ENCODE results near the gene ARHGAP20. TPM values are rescaled to one million over a fixed set of nuclear protein-coding genes. Genes with fewer than 3 reads are reported as not detected.

The ARHGAP20 gene
- total and polyA plus RNA-seq, 2 experiments from 2014 or later: 0.31 TPM; not detected in 1

- TF ChIP-seq ZNF462 (CRISPR knock-in tag; IDR thresholded peaks at IDR 0.05): no peak
- TF ChIP-seq ZNF114 (CRISPR knock-in tag; IDR thresholded peaks at IDR 0.05): no peak
These were observed 7.9 kb downstream of the ARHGAP20 start (continued) for GRCh38 chr11:110704210-110704864.

GRCh38 chr11:110691926-110692325, 20.3 kb downstream of the ARHGAP20 start:
- Mint-ChIP-seq H3K36me3 (ENCODE audit: low read depth) (no peaks in the 10 kb centered on the region), H3K4me3 (no peak overlapping the region), H3K27me3 (ENCODE audit: insufficient read depth, low read depth, poor library complexity) (peaks cover 2% of the 10 kb centered on the region), H3K27ac (no peak overlapping the region), H3K9me3 (no peaks in the 10 kb centered on the region), H3K4me1 (no peaks in the 10 kb centered on the region)
- ATAC-seq (no peak), DNase-seq (ENCODE audit: low spot score) (no peak)
- H3K9me2 ChIP-seq (ENCODE audit: insufficient read depth): no peaks in the 10 kb centered on the region
- H3K4me2 ChIP-seq: no peak overlapping the region
- TF ChIP-seq POLR2AphosphoS5 (IDR thresholded peaks at IDR 0.05; ENCODE audit: low read depth) (no peak), CTCF (conservative IDR thresholded peaks at IDR 0.05; ENCODE audit: low read depth in 2 of 2) (no peak), ETS1 (IDR thresholded peaks at IDR 0.05) (no peak), ZNF114 (CRISPR knock-in tag; IDR thresholded peaks at IDR 0.05) (no peak), JUNB (IDR thresholded peaks at IDR 0.05; ENCODE audit: unreplicated experiment) (no peak), EZH2 (IDR thresholded peaks at IDR 0.05; ENCODE audit: low read depth, unreplicated experiment) (no peak), CREB1 (CRISPR knock-in tag; IDR thresholded peaks at IDR 0.05; ENCODE audit: low read depth) (no peak)
- no peaks in the 10 kb centered on the region for H3K27me3 ChIP-seq (ENCODE audit: insufficient read depth)
- H3K36me3 ChIP-seq (ENCODE audit: insufficient read depth): no peaks in the 10 kb centered on the region
- no peak overlapping the region for H3K27ac ChIP-seq (ENCODE audit: low read depth)
- no peak overlapping the region for H2AFZ ChIP-seq
- no peaks in the 10 kb centered on the region for H3K79me2 ChIP-seq (replicated peaks; ENCODE audit: insufficient read depth)
- no peaks in the 10 kb centered on the region for H3F3A ChIP-seq (replicated peaks; ENCODE audit: low read depth)
- H3K4me1 ChIP-seq (ENCODE audit: insufficient read depth): no peaks in the 10 kb centered on the region
- no peak overlapping the region for H3K4me3 ChIP-seq
- no peaks in the 10 kb centered on the region for H4K20me1 ChIP-seq (replicated peaks; ENCODE audit: insufficient read depth)

Data from GM23338 (cell line).